ENCODE data around the gene MIA2.
A peak's percentile ranks its signal among the peaks of the same experiment; 100 is the strongest.

MIA2 gene

DNA sequence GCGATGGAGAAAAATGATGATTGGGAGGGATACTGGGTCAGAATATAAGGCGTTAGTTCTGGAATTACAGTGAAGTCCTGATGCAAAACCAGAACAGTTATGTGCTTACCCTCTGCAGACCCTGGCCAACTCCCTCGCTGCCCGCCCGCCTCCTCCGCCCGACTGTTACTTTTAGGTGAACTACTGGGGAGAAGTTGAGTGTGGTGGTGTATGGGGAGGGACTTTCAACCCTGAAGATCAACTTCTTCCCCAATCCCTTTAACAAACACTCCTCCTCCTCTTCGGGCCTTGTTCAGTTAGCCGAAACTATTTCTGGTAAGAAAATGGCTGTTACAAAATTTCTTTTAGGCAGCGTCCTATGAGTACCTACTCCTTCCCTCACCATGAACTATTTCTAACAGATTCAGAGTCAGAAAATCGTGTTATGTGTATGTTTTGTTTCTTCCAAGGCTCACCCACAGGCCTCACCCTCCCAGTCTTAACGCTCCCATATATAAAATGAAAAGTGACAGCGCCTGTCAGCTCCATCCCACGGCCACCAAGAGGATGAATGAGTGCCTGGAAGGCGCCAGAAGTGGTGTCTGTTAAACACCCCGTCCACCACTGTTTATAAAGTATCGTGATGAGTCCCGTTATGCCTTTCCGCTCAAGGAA lies 197.2 kb downstream of the MIA2 start:
- TF ChIP-seq, protein P1, sequence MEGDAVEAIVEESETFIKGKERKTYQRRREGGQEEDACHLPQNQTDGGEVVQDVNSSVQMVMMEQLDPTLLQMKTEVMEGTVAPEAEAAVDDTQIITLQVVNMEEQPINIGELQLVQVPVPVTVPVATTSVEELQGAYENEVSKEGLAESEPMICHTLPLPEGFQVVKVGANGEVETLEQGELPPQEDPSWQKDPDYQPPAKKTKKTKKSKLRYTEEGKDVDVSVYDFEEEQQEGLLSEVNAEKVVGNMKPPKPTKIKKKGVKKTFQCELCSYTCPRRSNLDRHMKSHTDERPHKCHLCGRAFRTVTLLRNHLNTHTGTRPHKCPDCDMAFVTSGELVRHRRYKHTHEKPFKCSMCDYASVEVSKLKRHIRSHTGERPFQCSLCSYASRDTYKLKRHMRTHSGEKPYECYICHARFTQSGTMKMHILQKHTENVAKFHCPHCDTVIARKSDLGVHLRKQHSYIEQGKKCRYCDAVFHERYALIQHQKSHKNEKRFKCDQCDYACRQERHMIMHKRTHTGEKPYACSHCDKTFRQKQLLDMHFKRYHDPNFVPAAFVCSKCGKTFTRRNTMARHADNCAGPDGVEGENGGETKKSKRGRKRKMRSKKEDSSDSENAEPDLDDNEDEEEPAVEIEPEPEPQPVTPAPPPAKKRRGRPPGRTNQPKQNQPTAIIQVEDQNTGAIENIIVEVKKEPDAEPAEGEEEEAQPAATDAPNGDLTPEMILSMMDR (IDR thresholded peaks at IDR 0.05; ENCODE audit: low read depth, low read length), result no peak
- peak overlapping the region; percentile 90 for H3K4me3 ChIP-seq (ENCODE audit: low read depth, low read length)

DNA sequence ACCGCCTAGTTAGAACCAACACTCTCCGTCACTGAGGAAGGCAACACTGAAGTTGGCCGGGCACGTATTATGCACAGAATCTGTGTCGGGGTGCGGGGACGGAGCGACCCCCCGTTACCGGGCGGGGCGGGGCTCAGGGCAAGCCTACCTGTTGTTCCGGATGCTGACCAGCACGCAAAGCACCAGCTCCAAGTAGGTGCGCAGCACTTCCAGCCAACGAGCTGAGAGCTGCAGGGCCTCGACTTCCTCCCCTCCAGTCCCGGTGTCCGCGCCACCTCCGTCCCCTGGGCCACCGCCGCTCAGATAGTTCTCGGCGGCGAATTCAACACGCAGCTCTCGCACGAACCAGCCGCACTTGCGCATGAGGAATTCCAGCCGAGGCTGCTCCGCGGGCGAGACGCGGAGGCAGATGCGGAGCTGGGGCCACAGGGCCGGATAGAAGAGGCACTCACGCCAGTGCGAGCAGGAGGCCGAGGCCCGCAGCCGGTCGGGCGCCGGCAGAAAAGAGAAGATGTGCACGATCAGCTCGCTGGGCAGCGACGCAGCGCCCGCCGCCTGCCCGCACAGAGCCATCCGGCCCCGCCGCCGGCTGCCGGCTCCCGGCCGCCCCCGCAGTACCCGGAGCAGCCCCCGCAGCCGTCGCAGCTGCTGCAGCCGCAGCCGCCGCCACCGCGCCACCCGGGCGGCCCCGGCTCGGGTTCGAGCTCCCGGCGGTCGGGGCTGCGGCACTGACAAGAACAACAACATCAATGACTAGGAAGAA lies 197.9 kb downstream of the MIA2 start:
- peak overlapping the region; percentile 90 for H3K4me3 ChIP-seq (ENCODE audit: low read depth, low read length)
- TF ChIP-seq, protein P1 (IDR thresholded peaks at IDR 0.05; ENCODE audit: low read depth, low read length), result no peak

DNA sequence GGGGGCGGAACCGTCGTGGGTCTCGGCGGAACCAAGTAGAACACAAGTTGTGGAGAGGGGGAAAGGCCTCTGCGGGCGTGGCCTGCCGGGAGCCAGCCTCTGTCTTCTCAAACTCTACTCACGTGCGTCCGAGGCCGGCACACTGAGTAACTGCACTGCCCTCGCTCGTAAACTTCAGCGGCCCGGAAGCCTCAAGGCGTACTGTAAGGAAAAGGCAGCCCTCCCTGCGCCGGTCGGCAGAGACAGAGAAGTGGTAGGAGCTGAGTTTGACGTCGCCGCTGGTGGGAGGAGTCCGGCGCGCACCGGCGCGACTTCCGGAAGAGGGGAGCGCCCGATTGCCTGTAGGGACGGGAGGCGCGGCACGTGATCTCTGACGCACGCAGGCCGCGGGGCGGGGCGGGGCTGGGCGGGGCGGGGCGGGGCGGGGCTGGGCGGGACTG lies 198.5 kb downstream of the MIA2 start, which contains the start of gene FBXO33:
Gene FBXO33, minus strand, starts transcription at position 255 of the 440 bp plus-strand sequence. CDS start 271 bp downstream, outside the sequence.
- H3K4me3 ChIP-seq (ENCODE audit: low read depth, low read length), result peak within 1 kb of the TSS; percentile 90

DNA sequence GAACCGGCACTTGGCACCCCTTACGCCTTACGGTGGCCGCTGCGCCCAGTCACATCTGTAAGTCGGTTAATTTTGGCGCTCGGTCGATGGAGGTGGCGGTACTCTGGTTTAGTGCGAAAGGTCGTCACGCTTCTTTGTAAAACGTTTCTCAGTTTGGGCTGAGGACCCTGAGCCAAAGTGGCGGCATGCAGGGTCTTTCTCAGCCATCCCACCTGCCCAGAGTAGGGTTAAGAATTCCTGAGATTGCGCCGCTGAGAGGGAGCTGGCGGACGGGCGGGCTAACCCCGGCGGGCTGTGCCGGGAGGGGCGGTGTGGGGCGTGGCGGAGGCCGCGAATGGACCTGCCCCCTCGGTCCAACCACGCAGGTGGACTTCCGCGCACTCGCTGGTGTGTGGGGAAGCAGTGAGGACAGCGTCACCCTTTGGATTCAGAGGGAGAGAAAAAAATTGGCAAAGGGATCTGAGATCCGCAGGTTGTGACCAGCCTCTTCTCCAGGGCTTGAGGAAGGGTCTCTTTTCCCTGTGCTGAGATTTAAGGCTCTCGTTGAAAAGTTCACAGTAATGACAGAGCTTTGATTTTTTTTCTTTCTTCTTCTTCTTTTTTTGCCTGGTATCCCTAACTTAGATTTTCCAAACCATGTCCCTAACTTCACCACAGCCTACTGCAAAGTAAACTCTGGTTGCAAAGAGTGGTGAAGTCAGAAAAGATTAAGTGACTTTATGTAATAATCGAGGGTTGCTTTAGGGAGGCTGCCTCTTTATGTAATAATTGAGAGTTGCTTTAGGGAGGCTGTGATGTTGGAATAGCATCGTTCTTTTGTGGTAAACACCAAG lies 199.1 kb downstream of the MIA2 start:
- TF ChIP-seq, protein P1 (IDR thresholded peaks at IDR 0.05; ENCODE audit: low read depth, low read length), result no peak
- H3K4me3 ChIP-seq (ENCODE audit: low read depth, low read length), result peak overlapping the region; percentile 90

More for the DNA sequence above, 198.5 kb downstream of the MIA2 start, which contains the start of gene FBXO33:
- TF ChIP-seq, protein P1 (IDR thresholded peaks at IDR 0.05; ENCODE audit: low read depth, low read length), result no peak

DNA sequence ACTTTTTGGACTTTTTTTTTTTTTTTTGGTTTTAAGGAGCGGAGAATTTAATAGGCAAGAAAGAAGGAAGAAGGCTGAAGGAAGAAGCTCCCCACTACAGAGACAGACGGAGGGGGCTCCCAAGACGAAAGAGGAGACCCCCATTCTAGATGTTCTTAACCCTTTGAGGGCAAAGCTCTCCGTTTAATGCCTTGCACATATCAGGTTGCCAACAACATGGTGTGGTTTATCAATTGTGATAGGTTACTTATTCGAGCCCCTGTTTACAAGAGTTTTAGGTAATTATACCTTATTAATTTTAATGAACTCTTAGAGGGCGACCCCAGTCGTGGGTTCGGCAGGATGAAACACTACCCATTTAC lies 199.7 kb downstream of the MIA2 start:
- TF ChIP-seq, protein P1 (IDR thresholded peaks at IDR 0.05; ENCODE audit: low read depth, low read length), result no peak
- H3K4me3 ChIP-seq (ENCODE audit: low read depth, low read length), result peak overlapping the region; percentile 90

DNA sequence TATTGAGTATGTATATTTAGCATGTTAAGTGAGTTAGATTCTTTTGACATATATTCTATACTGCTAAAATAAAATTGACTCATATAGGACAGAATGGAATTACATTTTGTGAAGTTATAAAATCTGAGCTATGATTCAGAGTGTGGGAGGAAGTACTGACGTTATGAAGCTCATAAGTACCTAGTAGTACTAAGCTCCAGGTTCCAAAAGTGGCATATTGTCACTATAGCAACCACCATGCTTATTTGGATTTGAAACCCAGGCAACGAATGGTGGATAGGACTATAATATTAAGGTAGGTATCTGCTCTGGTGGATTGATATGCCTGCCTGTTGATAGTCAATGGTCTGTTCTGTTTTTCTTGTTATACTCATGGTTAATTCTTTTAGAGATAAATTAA lies 200.7 kb downstream of the MIA2 start:
- TF ChIP-seq, protein P1 (IDR thresholded peaks at IDR 0.05; ENCODE audit: low read depth, low read length), result no peak
- H3K4me3 ChIP-seq (ENCODE audit: low read depth, low read length), result no peak overlapping the region

All from WI38 (cell line).